HEK293 (cell line): Measurements from ENCODE around the gene PTCD1.
A peak's percentile ranks its signal among the peaks of the same experiment; 100 is the strongest.

ENCODE experiments used
- EGR2 ChIP-seq: fragments of 450-650 bp; formaldehyde crosslinking; IDR thresholded peaks from 2 replicates; pipeline ENCODE4 v1.5.1; 2016; ENCODE audit warnings: low read depth, missing biosample characterization, missing genetic modification characterization
- KLF16 ChIP-seq: fragments of 450-650 bp; formaldehyde crosslinking; IDR thresholded peaks from 2 replicates; pipeline ENCODE4 v1.5.1; 2017; ENCODE audit warnings: missing biosample characterization, missing genetic modification characterization
- REPIN1 ChIP-seq: fragments of 450-650 bp; formaldehyde crosslinking; IDR thresholded peaks from 2 replicates; pipeline ENCODE4 v1.5.1; 2017; ENCODE audit warnings: missing biosample characterization, missing genetic modification characterization, low read depth
- SP3 ChIP-seq: fragments of 450-650 bp; formaldehyde crosslinking; IDR thresholded peaks from 2 replicates; pipeline ENCODE4 v1.5.1; 2016; ENCODE audit warnings: missing biosample characterization, missing genetic modification characterization
- SP7 ChIP-seq: fragments of 450-650 bp; formaldehyde crosslinking; IDR thresholded peaks from 2 replicates; pipeline ENCODE4 v1.5.1; 2016; ENCODE audit warnings: missing biosample characterization, missing genetic modification characterization
- TCF7L2 ChIP-seq: IDR thresholded peaks from 2 replicates; pipeline ENCODE4 v1.6.1; 2011; ENCODE audit warnings: low read depth, mild to moderate bottlenecking, inconsistent platforms, low read length, moderate library complexity, borderline replicate concordance
- ZBTB1 ChIP-seq: fragments of 450-650 bp; formaldehyde crosslinking; IDR thresholded peaks from 2 replicates; pipeline ENCODE4 v1.5.1; 2016; ENCODE audit warnings: missing biosample characterization, missing genetic modification characterization
- ZBTB48 ChIP-seq: fragments of 450-650 bp; formaldehyde crosslinking; IDR thresholded peaks from 2 replicates; pipeline ENCODE4 v1.5.1; 2016; ENCODE audit warnings: missing biosample characterization, missing genetic modification characterization
- ZEB2 ChIP-seq: fragments of 450-650 bp; formaldehyde crosslinking; IDR thresholded peaks from 2 replicates; pipeline ENCODE4 v1.5.1; 2016; ENCODE audit warnings: missing biosample characterization, missing genetic modification characterization
- ZNF19 ChIP-seq: fragments of 450-650 bp; formaldehyde crosslinking; IDR thresholded peaks from 2 replicates; pipeline ENCODE4; 2016; ENCODE audit warnings: missing biosample characterization, missing genetic modification characterization, low read depth
- ZNF2 ChIP-seq: fragments of 450-650 bp; formaldehyde crosslinking; IDR thresholded peaks from 2 replicates; pipeline ENCODE4 v1.5.1; 2016; ENCODE audit warnings: missing biosample characterization, missing genetic modification characterization
- ZNF202 ChIP-seq: fragments of 450-650 bp; formaldehyde crosslinking; IDR thresholded peaks from 2 replicates; pipeline ENCODE4 v1.5.1; 2016; ENCODE audit warnings: missing biosample characterization, missing genetic modification characterization, borderline replicate concordance
- ZNF239 ChIP-seq: fragments of 450-650 bp; formaldehyde crosslinking; IDR thresholded peaks from 2 replicates; pipeline ENCODE4 v1.5.1; 2016; ENCODE audit warnings: missing biosample characterization, missing genetic modification characterization
- ZNF366 ChIP-seq: fragments of 450-650 bp; formaldehyde crosslinking; conservative IDR thresholded peaks from 2 replicates; pipeline ENCODE4 v1.5.1; 2016; ENCODE audit warnings: missing biosample characterization, missing genetic modification characterization
- ZNF394 ChIP-seq: fragments of 450-650 bp; formaldehyde crosslinking; IDR thresholded peaks from 2 replicates; pipeline ENCODE4 v1.5.1; 2016; ENCODE audit warnings: missing biosample characterization, missing genetic modification characterization, mild to moderate bottlenecking, moderate library complexity, borderline replicate concordance
- ZNF600 ChIP-seq: fragments of 450-650 bp; formaldehyde crosslinking; IDR thresholded peaks from 2 replicates; pipeline ENCODE4 v1.5.1; 2016; ENCODE audit warnings: missing biosample characterization, missing genetic modification characterization
- ZNF629 ChIP-seq: fragments of 450-650 bp; formaldehyde crosslinking; IDR thresholded peaks from 2 replicates; pipeline ENCODE4 v1.5.1; 2017; ENCODE audit warnings: missing biosample characterization, missing genetic modification characterization
- ZNF777 ChIP-seq: fragments of 450-650 bp; formaldehyde crosslinking; IDR thresholded peaks from 2 replicates; pipeline ENCODE4 v1.5.1; 2017; ENCODE audit warnings: missing biosample characterization, missing genetic modification characterization, borderline replicate concordance
- ZNF792 ChIP-seq: fragments of 450-650 bp; formaldehyde crosslinking; IDR thresholded peaks from 2 replicates; pipeline ENCODE4 v1.5.1; 2016; ENCODE audit warnings: missing biosample characterization, missing genetic modification characterization
- ZXDB ChIP-seq: fragments of 450-650 bp; formaldehyde crosslinking; IDR thresholded peaks from 2 replicates; pipeline ENCODE4 v1.5.1; 2016; ENCODE audit warnings: missing biosample characterization, missing genetic modification characterization
- TF ChIP-seq, protein P1 (sequence below): fragments of 450-650 bp; formaldehyde crosslinking; IDR thresholded peaks from 2 replicates; pipeline ENCODE4 v1.5.1; 2016; ENCODE audit warnings: missing biosample characterization, missing genetic modification characterization
- TF ChIP-seq, protein P2 (sequence below): fragments of 450-650 bp; formaldehyde crosslinking; IDR thresholded peaks from 2 replicates; pipeline ENCODE4 v1.5.1; 2016; ENCODE audit warnings: missing biosample characterization, missing genetic modification characterization
- TF ChIP-seq, protein P3 (sequence below): sonication (generic); formaldehyde crosslinking; IDR thresholded peaks from 2 replicates; pipeline ENCODE4 v1.8.1; 2022; ENCODE audit warnings: mild to moderate bottlenecking, moderate library complexity, missing genetic modification reagents
- TF ChIP-seq, protein P4 (sequence below): fragments of 450-650 bp; formaldehyde crosslinking; IDR thresholded peaks from 2 replicates; pipeline ENCODE4 v1.5.1; 2016; ENCODE audit warnings: missing biosample characterization, missing genetic modification characterization
- TF ChIP-seq, protein P5 (sequence below): fragments of 450-650 bp; formaldehyde crosslinking; IDR thresholded peaks from 2 replicates; pipeline ENCODE4 v1.5.1; 2016; ENCODE audit warnings: missing biosample characterization, missing genetic modification characterization
- TF ChIP-seq, protein P6 (sequence below): fragments of 450-650 bp; formaldehyde crosslinking; IDR thresholded peaks from 2 replicates; pipeline ENCODE4 v1.5.1; 2017; ENCODE audit warnings: missing biosample characterization, missing genetic modification characterization
- TF ChIP-seq, protein P7 (sequence below): fragments of 450-650 bp; formaldehyde crosslinking; IDR thresholded peaks from 2 replicates; pipeline ENCODE4 v1.5.1; 2016; ENCODE audit warnings: missing biosample characterization, missing genetic modification characterization

Gene PTCD1

DNA sequence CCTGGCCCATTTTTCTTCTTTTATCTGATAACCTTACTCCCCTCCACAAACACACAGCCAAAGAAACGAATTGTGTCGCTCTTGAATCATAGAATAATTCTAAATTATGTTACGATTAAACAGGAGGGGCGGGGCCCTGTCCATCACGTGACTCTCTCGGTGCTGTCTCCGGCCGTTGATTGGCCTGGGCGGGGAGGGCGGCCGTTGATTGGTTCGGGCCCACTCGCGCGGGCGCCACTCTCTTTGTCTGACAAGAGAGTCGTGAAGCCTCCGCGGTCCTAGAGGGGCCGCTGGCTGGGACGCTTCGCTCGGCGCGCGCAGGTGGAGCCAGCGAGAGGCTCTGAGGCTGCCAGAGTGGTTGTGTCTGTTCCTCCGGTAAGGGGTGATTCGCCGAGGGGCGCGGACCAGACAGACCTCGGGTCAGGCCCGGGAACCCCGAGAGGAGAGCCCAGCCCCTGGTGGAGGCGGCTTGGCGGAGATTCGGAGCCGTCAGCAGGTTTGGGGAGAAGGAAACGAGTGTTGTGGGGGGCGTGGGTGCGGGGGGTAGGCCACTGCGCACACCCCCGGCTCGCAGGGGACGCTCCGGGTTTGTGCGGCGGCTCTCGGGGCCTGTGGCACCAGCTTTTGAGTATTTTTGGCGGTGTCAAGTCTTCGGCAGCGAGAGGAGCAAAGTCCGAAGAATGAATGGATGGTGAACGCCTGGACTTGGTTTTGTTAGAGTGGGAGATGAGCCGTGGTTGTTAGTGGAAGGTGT is 34.1 kb upstream of the PTCD1 start, which contains the start of gene ZNF789 (continued):
- TF ChIP-seq ZNF629 (tag by site-specific recombination) = peak; percentile 65
- TF ChIP-seq ZNF792 = 0 out of 2 replicates have a peak, but pooled peaks have one; percentile 58
- TF ChIP-seq ZBTB48 (tag by site-specific recombination) = peak; percentile 63
- TF ChIP-seq, protein P1, sequence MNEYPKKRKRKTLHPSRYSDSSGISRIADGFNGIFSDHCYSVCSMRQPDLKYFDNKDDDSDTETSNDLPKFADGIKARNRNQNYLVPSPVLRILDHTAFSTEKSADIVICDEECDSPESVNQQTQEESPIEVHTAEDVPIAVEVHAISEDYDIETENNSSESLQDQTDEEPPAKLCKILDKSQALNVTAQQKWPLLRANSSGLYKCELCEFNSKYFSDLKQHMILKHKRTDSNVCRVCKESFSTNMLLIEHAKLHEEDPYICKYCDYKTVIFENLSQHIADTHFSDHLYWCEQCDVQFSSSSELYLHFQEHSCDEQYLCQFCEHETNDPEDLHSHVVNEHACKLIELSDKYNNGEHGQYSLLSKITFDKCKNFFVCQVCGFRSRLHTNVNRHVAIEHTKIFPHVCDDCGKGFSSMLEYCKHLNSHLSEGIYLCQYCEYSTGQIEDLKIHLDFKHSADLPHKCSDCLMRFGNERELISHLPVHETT = peak; percentile 67; the same call in 1 of the 2 replicates
- peak; percentile 93 for TF ChIP-seq KLF16
- TF ChIP-seq ZNF239 (tag by site-specific recombination) = peak; percentile 68; the same call in 1 of the 2 replicates
- peak; percentile 64 for TF ChIP-seq ZXDB (tag by site-specific recombination)
- no peak for TF ChIP-seq ZNF202 (tag by site-specific recombination)
- TF ChIP-seq EGR2 = peak; percentile 85
- TF ChIP-seq, protein P2, sequence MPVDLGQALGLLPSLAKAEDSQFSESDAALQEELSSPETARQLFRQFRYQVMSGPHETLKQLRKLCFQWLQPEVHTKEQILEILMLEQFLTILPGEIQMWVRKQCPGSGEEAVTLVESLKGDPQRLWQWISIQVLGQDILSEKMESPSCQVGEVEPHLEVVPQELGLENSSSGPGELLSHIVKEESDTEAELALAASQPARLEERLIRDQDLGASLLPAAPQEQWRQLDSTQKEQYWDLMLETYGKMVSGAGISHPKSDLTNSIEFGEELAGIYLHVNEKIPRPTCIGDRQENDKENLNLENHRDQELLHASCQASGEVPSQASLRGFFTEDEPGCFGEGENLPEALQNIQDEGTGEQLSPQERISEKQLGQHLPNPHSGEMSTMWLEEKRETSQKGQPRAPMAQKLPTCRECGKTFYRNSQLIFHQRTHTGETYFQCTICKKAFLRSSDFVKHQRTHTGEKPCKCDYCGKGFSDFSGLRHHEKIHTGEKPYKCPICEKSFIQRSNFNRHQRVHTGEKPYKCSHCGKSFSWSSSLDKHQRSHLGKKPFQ (tag by site-specific recombination) = no peak
- TF ChIP-seq, protein P3, sequence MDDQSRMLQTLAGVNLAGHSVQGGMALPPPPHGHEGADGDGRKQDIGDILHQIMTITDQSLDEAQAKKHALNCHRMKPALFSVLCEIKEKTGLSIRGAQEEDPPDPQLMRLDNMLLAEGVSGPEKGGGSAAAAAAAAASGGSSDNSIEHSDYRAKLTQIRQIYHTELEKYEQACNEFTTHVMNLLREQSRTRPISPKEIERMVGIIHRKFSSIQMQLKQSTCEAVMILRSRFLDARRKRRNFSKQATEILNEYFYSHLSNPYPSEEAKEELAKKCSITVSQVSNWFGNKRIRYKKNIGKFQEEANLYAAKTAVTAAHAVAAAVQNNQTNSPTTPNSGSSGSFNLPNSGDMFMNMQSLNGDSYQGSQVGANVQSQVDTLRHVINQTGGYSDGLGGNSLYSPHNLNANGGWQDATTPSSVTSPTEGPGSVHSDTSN = no peak
- peak; percentile 84 for TF ChIP-seq ZNF600 (tag by site-specific recombination)
- TF ChIP-seq, protein P4, sequence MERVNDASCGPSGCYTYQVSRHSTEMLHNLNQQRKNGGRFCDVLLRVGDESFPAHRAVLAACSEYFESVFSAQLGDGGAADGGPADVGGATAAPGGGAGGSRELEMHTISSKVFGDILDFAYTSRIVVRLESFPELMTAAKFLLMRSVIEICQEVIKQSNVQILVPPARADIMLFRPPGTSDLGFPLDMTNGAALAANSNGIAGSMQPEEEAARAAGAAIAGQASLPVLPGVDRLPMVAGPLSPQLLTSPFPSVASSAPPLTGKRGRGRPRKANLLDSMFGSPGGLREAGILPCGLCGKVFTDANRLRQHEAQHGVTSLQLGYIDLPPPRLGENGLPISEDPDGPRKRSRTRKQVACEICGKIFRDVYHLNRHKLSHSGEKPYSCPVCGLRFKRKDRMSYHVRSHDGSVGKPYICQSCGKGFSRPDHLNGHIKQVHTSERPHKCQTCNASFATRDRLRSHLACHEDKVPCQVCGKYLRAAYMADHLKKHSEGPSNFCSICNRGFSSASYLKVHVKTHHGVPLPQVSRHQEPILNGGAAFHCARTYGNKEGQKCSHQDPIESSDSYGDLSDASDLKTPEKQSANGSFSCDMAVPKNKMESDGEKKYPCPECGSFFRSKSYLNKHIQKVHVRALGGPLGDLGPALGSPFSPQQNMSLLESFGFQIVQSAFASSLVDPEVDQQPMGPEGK = peak; percentile 91
- no peak for TF ChIP-seq ZBTB1 (tag by site-specific recombination)
- 0 out of 2 replicates have a peak, but pooled peaks have one; percentile 65 for TF ChIP-seq REPIN1 (tag by site-specific recombination)
- TF ChIP-seq TCF7L2 = no peak
- TF ChIP-seq, protein P5, sequence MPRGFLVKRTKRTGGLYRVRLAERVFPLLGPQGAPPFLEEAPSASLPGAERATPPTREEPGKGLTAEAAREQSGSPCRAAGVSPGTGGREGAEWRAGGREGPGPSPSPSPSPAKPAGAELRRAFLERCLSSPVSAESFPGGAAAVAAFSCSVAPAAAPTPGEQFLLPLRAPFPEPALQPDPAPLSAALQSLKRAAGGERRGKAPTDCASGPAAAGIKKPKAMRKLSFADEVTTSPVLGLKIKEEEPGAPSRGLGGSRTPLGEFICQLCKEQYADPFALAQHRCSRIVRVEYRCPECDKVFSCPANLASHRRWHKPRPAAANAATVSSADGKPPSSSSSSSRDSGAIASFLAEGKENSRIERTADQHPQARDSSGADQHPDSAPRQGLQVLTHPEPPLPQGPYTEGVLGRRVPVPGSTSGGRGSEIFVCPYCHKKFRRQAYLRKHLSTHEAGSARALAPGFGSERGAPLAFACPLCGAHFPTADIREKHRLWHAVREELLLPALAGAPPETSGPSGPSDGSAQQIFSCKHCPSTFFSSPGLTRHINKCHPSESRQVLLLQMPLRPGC = peak; percentile 47; the same call in 1 of the 2 replicates
- TF ChIP-seq, protein P6, sequence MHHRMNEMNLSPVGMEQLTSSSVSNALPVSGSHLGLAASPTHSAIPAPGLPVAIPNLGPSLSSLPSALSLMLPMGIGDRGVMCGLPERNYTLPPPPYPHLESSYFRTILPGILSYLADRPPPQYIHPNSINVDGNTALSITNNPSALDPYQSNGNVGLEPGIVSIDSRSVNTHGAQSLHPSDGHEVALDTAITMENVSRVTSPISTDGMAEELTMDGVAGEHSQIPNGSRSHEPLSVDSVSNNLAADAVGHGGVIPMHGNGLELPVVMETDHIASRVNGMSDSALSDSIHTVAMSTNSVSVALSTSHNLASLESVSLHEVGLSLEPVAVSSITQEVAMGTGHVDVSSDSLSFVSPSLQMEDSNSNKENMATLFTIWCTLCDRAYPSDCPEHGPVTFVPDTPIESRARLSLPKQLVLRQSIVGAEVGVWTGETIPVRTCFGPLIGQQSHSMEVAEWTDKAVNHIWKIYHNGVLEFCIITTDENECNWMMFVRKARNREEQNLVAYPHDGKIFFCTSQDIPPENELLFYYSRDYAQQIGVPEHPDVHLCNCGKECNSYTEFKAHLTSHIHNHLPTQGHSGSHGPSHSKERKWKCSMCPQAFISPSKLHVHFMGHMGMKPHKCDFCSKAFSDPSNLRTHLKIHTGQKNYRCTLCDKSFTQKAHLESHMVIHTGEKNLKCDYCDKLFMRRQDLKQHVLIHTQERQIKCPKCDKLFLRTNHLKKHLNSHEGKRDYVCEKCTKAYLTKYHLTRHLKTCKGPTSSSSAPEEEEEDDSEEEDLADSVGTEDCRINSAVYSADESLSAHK (tag by site-specific recombination) = no peak
- TF ChIP-seq ZNF19 = no peak
- peak; percentile 14; the same call in 1 of the 2 replicates for TF ChIP-seq ZNF366
- TF ChIP-seq ZNF394 (tag by site-specific recombination) = 0 out of 2 replicates have a peak, but pooled peaks have one; percentile 24
- TF ChIP-seq ZNF2 = peak; percentile 39; the same call in 1 of the 2 replicates
- TF ChIP-seq SP3 (tag by site-specific recombination) = peak; percentile 66
- TF ChIP-seq, protein P7, sequence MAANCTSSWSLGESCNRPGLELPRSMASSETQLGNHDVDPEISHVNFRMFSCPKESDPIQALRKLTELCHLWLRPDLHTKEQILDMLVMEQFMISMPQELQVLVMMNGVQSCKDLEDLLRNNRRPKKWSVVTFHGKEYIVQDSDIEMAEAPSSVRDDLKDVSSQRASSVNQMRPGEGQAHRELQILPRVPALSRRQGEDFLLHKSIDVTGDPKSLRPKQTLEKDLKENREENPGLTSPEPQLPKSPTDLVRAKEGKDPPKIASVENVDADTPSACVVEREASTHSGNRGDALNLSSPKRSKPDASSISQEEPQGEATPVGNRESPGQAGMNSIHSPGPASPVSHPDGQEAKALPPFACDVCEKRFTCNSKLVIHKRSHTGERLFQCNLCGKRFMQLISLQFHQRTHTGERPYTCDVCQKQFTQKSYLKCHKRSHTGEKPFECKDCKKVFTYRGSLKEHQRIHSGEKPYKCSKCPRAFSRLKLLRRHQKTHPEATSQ = 0 out of 2 replicates have a peak, but pooled peaks have one; percentile 23
- TF ChIP-seq SP7 (tag by site-specific recombination) = peak; percentile 72
- peak; percentile 34; the same call in 1 of the 2 replicates for TF ChIP-seq ZEB2 (tag by site-specific recombination)
- TF ChIP-seq ZNF777 (tag by site-specific recombination) = no peak
